GM11168 (cell line): Measurements from ENCODE around the gene CACNA1C.

Experiments used
- in situ Hi-C: fragments of 300-500 bp; cut with MboI; formaldehyde crosslinking; loops from one replicate; pipeline ENCODE4 v1.12.0; 2022; ENCODE audit warnings: low sequenced_read_pairs; ENCODE audit not compliant: unreplicated experiment

Gene CACNA1C

GRCh38 chr12:2412305-2412643 is 359.5 kb downstream of the CACNA1C start:
- in situ Hi-C loops = no loop called here

GRCh38 chr12:2413301-2413700 is 360.5 kb downstream of the CACNA1C start:
- in situ Hi-C loops = no loop called here

DNA sequence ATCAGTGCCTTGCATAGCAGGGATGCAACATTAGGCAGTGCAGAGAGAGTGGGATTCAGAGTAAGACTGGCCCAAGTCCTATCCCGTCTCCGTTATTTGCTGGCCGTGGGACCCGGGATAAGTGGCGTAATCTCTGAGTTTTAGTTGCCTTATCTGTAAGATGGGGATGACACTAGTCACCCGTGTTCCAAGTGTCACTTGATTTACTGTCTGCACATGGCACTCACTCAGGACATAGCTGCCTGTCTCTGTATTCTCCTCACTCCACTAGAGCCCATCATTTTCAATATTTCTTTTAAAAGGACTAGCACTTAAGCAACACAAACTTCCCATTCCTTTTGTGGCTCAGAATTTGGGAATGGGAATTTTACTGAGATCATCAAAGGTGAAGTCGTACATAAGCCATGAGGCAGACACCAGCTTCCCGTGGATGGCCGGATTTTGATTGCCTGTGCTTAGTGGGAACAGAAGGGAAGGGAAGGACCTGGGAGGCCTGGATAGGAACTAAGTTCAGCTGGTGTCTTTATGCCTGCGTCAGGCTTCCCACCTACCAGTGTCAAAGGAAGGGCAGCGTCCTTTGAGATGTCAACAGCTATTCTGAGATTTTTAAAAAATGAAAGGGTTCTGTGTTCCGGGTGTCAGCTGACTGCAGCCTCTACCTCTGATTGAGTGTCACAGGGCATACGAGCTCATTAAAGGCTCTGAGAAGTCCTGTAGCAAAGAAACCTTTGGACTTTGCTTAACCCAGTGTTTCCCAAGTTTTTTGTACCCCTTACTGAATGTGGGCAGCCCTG is 361.4 kb downstream of the CACNA1C start:
- in situ Hi-C loops = no loop called here

DNA sequence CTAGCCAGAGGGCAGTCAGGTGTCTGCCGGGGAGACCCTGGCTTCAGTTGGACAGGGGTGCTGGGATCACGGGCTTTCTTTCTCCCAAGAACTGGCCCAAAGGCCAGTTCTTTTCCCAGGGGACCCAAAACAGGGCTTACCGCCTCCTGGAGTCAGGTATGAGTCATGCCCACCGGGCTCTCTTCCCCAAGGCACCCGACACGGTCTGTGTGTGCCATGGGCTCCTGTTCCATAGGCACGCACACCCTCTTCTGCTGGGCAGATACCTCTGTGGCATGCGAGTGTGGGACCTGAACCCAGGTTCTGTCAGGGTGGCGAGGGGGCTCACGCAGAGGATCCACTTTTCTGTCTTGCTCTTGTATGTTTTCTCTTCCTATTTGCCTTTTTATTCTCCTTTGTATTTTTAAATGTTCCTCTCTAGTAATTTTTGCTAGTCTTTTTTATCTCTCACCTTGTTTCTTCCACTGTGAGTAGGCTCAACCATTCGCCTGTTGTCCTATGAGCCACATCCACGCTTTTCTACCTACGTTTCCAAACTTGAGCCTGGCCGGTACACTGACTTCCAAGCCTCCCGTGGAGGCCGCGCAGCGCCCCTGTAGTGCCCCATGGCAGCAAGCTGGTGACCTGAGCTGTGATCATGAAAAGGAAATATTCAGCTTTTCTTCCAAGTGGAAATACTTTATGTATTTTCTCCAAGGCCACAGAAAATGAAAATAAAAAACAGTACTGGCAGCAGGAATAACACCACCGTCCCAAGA is 362.2 kb downstream of the CACNA1C start:
- in situ Hi-C loops = no loop called here

GRCh38 chr12:2415568-2415944 is 362.8 kb downstream of the CACNA1C start:
- in situ Hi-C loops = no loop called here

GRCh38 chr12:2416158-2416557 is 363.4 kb downstream of the CACNA1C start:
- in situ Hi-C loops = no loop called here

DNA sequence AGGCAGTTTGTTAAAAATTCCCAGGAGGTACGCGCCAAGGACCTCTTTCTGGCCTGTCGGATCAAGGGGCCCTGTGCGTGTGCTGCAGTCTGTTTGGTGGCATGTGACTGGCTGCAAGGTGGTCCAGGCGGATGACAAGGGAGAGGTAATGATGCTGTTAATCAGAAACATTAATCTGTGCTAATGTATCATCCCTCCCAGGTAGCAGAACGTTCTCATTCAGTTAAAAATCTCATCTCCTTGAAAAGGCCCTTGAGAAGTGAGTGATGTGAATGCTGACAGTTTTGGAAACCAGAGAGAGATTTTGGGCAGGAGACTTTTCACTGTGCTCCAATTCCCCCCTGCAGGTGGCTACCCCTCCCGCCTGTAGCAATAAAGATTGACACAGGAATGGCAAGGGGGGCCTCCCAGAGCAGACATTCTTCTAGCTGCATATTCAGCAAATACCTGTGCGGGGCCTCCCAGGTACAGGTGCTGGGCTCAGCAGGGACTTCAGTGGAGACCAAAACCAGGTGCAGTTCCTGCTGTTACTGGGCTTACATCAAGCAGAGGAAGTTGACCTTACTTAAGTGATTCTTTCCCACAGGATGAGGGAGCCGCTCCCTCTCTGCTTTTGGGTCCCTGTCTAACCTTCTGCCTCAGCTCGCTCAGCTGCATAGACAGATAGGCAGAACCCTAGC is 364.8 kb downstream of the CACNA1C start:
- in situ Hi-C loops = no loop called here

GRCh38 chr12:2418579-2418978 is 365.8 kb downstream of the CACNA1C start:
- in situ Hi-C loops = no loop called here

GRCh38 chr12:2422591-2422990 is 369.8 kb downstream of the CACNA1C start:
- in situ Hi-C loops = no loop called here

DNA sequence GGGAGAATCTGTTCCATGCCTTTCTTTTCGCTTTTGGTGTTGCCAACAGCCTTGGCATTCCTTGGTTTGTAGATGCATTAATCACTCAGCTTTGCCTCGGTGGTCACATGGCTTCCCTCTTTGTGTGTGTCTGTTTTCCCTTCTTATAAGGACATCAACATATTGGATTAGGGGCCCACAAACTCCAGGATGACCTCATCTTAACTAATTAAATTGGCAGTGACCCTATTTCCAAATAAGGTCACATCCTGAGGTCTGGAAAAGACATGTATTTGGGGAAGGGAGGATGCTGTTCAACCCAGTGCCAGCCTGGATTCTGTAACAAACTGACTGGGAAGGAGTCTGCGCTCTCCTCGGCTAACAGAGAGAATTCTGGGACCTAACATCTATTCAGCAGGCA is 376.2 kb downstream of the CACNA1C start:
- in situ Hi-C loops = no loop called here

DNA sequence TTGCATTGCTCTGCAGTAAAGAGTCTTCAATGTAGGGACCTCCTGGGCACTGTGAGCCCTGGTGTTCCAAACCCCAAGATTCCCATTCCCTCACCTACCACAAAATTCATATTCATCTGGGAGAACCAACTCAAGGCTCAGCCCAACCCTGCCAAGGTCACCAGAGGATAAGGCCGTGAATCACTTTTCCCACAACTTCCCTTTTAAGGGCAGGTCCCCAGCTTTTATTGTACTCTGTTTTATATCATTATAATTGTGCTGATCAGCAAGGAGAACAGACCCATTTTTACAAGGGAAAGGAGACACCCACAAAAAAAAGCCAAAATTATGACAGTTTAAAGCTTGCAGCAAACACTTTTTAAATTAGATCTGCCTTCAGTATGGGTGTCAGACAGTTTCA is 379.0 kb downstream of the CACNA1C start:
- in situ Hi-C loops = no loop called here

DNA sequence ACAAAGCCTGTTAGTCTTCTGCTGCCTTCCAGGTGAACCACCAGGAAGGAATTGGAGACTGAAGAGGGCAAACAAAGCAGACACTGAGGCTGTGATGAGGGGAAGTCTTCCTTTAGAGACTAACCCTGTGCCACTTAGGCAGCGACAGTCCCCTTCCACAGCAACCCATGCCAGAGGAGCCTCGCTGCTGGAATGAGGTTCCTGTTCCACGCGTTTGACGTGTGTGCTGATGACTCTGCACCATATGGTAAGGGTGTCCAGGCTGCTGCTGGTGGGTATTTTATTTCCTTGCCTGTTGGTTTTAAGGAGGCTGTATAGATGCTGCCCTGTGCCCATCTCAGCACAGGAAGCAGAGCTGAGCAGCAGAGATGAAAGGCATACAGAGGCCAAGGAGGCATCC is 380.1 kb downstream of the CACNA1C start:
- in situ Hi-C loops = no loop called here

GRCh38 chr12:2435511-2435910 is 382.7 kb downstream of the CACNA1C start:
- in situ Hi-C loops = no loop called here

- in situ Hi-C loops = no loop called here
Measured at GRCh38 chr12:2439332-2440100, 386.7 kb downstream of the CACNA1C start.

DNA sequence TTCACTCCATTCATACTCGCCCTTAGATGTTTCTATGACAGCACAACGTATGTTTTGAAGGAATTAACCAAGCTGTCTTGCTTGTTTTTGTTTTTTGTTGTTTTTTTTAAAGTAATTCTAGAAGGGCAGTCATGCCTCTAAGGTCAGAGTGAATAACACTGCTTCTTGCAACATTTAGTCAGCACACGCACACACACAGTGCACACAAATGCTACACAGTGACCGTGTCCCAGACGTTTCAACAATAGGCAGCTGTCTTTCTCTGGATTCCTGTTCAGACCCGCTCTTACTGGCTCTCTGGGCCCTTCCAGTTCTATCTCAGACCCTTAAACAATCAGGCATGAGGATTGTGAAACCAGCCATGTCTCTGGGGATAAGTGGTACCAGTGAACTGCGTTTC is 391.0 kb downstream of the CACNA1C start:
- in situ Hi-C loops = no loop called here

- in situ Hi-C loops = no loop called here
Measured at GRCh38 chr12:2445968-2446367, 393.2 kb downstream of the CACNA1C start.

- in situ Hi-C loops = no loop called here
Measured at GRCh38 chr12:2447861-2448260, 395.1 kb downstream of the CACNA1C start.

DNA sequence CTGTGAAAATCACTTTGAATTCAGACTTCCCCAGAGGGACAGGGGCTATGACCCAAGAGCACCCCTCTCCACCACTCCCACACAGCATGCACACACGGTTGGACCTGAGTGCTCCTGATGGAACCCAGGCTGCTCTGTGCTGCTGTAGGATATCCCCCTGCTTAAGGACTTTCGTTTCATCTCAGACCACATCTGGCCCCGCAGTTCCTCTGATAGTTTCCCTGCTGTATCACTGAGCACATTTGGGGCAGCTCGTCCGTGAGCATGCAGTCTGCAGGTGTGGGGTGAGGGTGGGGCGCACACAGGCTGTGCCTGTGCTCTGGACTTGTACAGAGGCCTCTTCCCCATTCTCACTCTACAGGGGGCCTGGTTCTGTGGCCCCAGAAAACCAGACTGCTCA is 396.8 kb downstream of the CACNA1C start:
- in situ Hi-C loops = no loop called here

DNA sequence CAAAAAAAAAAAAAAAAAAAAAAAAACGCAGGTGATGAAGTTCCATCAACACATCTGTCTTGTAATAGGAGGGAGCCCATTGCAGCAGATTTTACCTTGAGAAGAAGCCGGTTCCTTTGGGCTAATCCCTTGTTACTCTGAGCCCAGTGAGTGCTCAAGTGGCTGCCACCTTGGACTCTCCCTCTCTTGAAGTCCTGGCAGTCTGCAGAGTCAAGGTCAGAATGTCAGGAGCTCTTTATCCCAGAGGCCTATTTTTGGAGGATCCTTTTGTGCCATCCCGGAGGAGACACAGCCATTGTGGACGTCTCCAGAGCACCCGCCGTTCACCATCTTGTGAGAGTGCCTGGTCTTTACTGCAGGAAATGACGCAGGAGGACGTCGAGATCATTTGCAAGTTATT is 397.8 kb downstream of the CACNA1C start:
- in situ Hi-C loops = no loop called here

DNA sequence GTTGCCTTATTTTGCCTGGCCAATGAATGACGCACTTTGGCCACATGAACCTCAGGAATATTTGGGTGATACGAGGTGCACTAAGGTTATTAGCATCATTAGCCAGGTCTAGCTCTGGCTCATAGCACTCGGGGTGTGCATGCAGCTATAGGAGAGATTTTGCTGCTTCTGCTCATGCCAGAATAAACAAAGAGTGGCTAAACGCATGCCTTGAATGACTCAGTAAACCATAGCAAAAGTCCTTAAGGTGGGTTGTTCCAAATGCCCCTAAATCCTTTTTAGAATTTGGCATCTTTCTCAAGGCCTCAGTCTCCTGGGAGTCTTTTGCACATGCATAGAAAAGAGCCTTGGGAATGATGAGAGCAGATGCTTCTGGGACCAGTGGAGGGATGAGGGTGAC is 398.2 kb downstream of the CACNA1C start:
- in situ Hi-C loops = no loop called here

DNA sequence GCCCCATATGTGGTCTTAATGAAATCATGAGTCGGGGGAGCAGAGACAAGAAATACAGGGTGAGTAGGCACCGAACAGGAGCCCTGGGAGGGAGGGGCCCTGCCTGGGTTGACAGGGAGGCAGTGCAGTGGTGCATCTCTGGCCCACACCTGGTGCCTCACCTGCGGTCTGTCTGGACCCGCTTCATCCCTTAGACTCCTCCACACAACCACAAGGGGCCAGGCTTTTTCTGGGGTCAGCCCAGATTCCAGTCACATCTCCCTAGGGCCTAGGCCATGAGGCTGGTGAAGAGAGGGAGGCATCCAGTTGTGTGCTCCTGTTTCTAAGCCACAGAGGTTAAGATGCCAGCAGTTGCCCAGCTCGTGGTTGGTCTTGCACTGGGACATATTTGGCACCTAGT is 398.7 kb downstream of the CACNA1C start:
- in situ Hi-C loops = no loop called here
